Astrocyte (in vitro differentiated cells and primary cell): ENCODE measurements around the gene NCAM1. TPM values are rescaled to one million over a fixed set of nuclear protein-coding genes. Genes with fewer than 3 reads are reported as not detected.

Experiments used
- DNase-seq: peaks from one replicate; pipeline ENCODE4 v3.0.0-alpha.2; 2010; ENCODE audit warnings: low read depth
- FAIRE-seq: peaks from 2 replicates; lab custom pipeline; 2011; peaks lifted over from hg19 to GRCh38; lab: Jason Lieb, UNC
- H2AFZ ChIP-seq: 2 replicates; pipeline ENCODE4 v1.6.0; 2012; ENCODE audit warnings: low read depth, low read length, inconsistent platforms
- H3K27ac ChIP-seq: 2 replicates; pipeline ENCODE4 v1.5.1; 2011; ENCODE audit warnings: low read depth, low read length, inconsistent platforms
- H3K27me3 ChIP-seq: 2 replicates; pipeline ENCODE4 v1.6.0; 2011; ENCODE audit warnings: low read length, inconsistent platforms; ENCODE audit not compliant: insufficient read depth
- H3K36me3 ChIP-seq: 2 replicates; pipeline ENCODE4 v1.5.1; 2011; ENCODE audit warnings: low read length, inconsistent platforms; ENCODE audit not compliant: insufficient read depth
- H3K4me1 ChIP-seq: 2 replicates; pipeline ENCODE4 v1.5.1; 2011; ENCODE audit warnings: low read length, inconsistent platforms; ENCODE audit not compliant: insufficient read depth
- H3K4me2 ChIP-seq: 2 replicates; pipeline ENCODE4 v1.6.0; 2012; ENCODE audit warnings: low read length, inconsistent platforms
- H3K4me3 ChIP-seq: 2 replicates; pipeline ENCODE4 v1.5.1; 2011; ENCODE audit warnings: low read depth, mild to moderate bottlenecking, low read length, inconsistent platforms; ENCODE audit not compliant: insufficient read depth
- H3K79me2 ChIP-seq: 2 replicates; pipeline ENCODE4 v1.6.0; 2012; ENCODE audit warnings: mild to moderate bottlenecking, low read length, inconsistent platforms; ENCODE audit not compliant: insufficient read depth
- H3K9ac ChIP-seq: 2 replicates; pipeline ENCODE4 v1.6.0; 2012; ENCODE audit warnings: mild to moderate bottlenecking, low read length, inconsistent platforms
- H3K9me3 ChIP-seq: 2 replicates; pipeline ENCODE4 v1.5.1; 2012; ENCODE audit warnings: low read depth, mild to moderate bottlenecking, low read length, inconsistent platforms; ENCODE audit not compliant: insufficient read depth
- H4K20me1 ChIP-seq: 2 replicates; pipeline ENCODE4 v1.6.0; 2012; ENCODE audit warnings: low read length, inconsistent platforms; ENCODE audit not compliant: insufficient read depth
- H3K27ac Mint-ChIP-seq: one replicate; pipeline ENCODE4 v1.8.0; 2021; ENCODE audit warnings: mild to moderate bottlenecking, mixed read lengths; ENCODE audit not compliant: unreplicated experiment
- H3K27me3 Mint-ChIP-seq: one replicate; pipeline ENCODE4 v1.8.0; 2021; ENCODE audit warnings: low read depth, mixed read lengths; ENCODE audit not compliant: unreplicated experiment
- H3K36me3 Mint-ChIP-seq: one replicate; pipeline ENCODE4 v1.8.0; 2021; ENCODE audit warnings: low read depth, mixed read lengths; ENCODE audit not compliant: unreplicated experiment
- H3K4me1 Mint-ChIP-seq: one replicate; pipeline ENCODE4 v1.8.0; 2021; ENCODE audit warnings: low read depth, mixed read lengths; ENCODE audit not compliant: unreplicated experiment
- H3K4me3 Mint-ChIP-seq: one replicate; pipeline ENCODE4 v1.8.0; 2021; ENCODE audit warnings: mild to moderate bottlenecking, moderate library complexity, mixed read lengths; ENCODE audit not compliant: unreplicated experiment
- H3K9me3 Mint-ChIP-seq: one replicate; pipeline ENCODE4 v1.8.0; 2021; ENCODE audit warnings: mild to moderate bottlenecking, mixed read lengths; ENCODE audit not compliant: unreplicated experiment
- CTCF ChIP-seq: IDR thresholded peaks from 2 replicates; pipeline ENCODE4 v1.5.1; 2011; ENCODE audit warnings: low read depth, mild to moderate bottlenecking, inconsistent platforms, low read length, moderate library complexity; ENCODE audit not compliant: insufficient read depth
- EZH2 ChIP-seq: IDR thresholded peaks from 2 replicates; pipeline ENCODE4 v1.6.1; 2012; ENCODE audit warnings: mild to moderate bottlenecking, low read length, inconsistent platforms; ENCODE audit not compliant: insufficient read depth
- total RNA-seq: library from RNA; stranded (reverse); gene quantifications from 2 replicates; pipeline ENCODE4 v1.2.1, GENCODE V29; 2021

Gene NCAM1
- total RNA-seq, 1 donor from 2014 or later: 17.4 TPM

- H3K36me3 ChIP-seq: no peaks in the 10 kb centered on the region
- H3K9me3 ChIP-seq: no peaks in the 10 kb centered on the region
- no peak overlapping the region for H3K4me3 ChIP-seq
- Mint-ChIP-seq H3K27me3 (peaks cover 2% of the 10 kb centered on the region), H3K4me3 (no peak overlapping the region), H3K9me3 (no peaks in the 10 kb centered on the region), H3K27ac (peak overlapping the region; percentile 75), H3K4me1 (peaks cover 15% of the 10 kb centered on the region), H3K36me3 (no peaks in the 10 kb centered on the region)
- no peak overlapping the region for H3K4me2 ChIP-seq
- no peaks in the 10 kb centered on the region for H3K4me1 ChIP-seq
- H3K27ac ChIP-seq: no peak overlapping the region
- H3K9ac ChIP-seq: no peak overlapping the region
- H2AFZ ChIP-seq: no peak overlapping the region
- no peaks in the 10 kb centered on the region for H3K79me2 ChIP-seq
- FAIRE-seq (no peak), DNase-seq (peak; percentile 26)
- H4K20me1 ChIP-seq: no peaks in the 10 kb centered on the region
- TF ChIP-seq EZH2 (no peak), CTCF (no peak)
- H3K27me3 ChIP-seq: peaks cover 9% of the 10 kb centered on the region
These were observed 325.6 kb downstream of the NCAM1 start for GRCh38 chr11:113286509-113287497.

- Histone ChIP-seq H3K9ac (no peak overlapping the region), H3K27me3 (peaks cover 5% of the 10 kb centered on the region), H3K36me3 (no peaks in the 10 kb centered on the region), H3K79me2 (no peaks in the 10 kb centered on the region), H3K4me1 (no peaks in the 10 kb centered on the region), H4K20me1 (no peaks in the 10 kb centered on the region), H3K4me3 (no peak overlapping the region), H3K9me3 (no peaks in the 10 kb centered on the region), H3K27ac (no peak overlapping the region), H3K4me2 (no peak overlapping the region), H2AFZ (no peak overlapping the region)
- Mint-ChIP-seq H3K4me3 (no peak overlapping the region), H3K27me3 (peaks cover 2% of the 10 kb centered on the region), H3K9me3 (no peaks in the 10 kb centered on the region), H3K4me1 (peaks cover 15% of the 10 kb centered on the region), H3K27ac (peak overlapping the region; percentile 75), H3K36me3 (no peaks in the 10 kb centered on the region)
- TF ChIP-seq EZH2 (no peak), CTCF (no peak)
- FAIRE-seq: no peak
- DNase-seq: no peak
These were observed 326.6 kb downstream of the NCAM1 start for GRCh38 chr11:113287801-113288200.
